ENCODE measurements around the gene ZSCAN20. TPM values are rescaled to one million over a fixed set of nuclear protein-coding genes. Genes with fewer than 3 reads are reported as not detected.
"Not testable (repeated sequence)": the region's sequence is repeated elsewhere in the genome, so short reads cannot be mapped to it uniquely, and the experiment has no call there.

ZSCAN20 gene
- total RNA-seq, 2 experiments from 2014 or later, result 1.5 to 2.2 TPM

DNA sequence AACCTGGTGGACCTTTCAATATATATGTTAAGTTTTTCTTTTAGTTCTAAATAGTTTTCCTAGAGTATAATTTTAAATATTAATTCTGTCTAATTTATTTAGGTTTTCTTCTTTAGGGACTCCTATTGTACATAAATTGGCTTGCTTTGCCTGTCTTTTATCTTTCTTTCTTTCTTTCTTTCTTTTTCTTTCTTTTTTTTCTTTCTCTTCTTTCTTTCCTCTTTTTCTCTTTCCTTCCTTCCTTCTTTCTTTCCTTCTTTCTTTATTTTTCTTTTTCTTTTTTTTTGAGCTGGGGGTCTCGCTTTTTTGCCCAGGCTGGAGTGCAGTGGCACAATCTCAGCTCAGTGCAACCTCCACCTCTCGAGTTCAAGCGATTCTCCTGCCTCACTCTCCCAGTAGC is 35.2 kb downstream of the ZSCAN20 start:
- CTCF ChIA-PET, result no interaction called here
- no peaks in the 10 kb centered on the region for H3K9me3 Mint-ChIP-seq
- DNase-seq, result no peak
- no peaks in the 10 kb centered on the region for H3K4me1 Mint-ChIP-seq
- POLR2A ChIA-PET, result no interaction called here
- peaks cover 1% of the 10 kb centered on the region for H3K27me3 Mint-ChIP-seq
- no peak overlapping the region for H3K4me3 Mint-ChIP-seq
- no peak overlapping the region for H3K27ac Mint-ChIP-seq
- H3K36me3 Mint-ChIP-seq (ENCODE audit: low read depth), result no peaks in the 10 kb centered on the region

DNA sequence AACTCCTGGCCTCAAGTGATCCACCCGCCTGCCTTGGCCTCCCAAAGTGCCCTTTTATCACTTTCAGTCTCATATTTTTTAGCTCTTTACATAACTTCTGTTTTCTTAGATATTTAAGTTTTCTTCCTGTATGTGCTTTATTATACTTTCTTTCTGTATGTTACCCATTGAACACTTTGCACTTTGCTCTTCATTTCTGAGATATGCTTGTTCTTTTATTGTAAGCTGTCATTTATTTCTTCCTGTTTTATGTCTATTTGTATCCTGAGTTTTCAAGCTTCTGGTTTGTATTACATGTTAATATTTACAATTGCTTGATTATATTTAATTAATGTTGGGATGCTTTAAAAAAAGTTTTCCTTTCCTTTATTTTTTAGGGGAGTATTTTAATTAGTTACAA is 35.7 kb downstream of the ZSCAN20 start:
- Mint-ChIP-seq H3K36me3 (ENCODE audit: low read depth) (no peaks in the 10 kb centered on the region), H3K27me3 (peaks cover 1% of the 10 kb centered on the region), H3K27ac (no peak overlapping the region), H3K4me3 (no peak overlapping the region), H3K9me3 (no peaks in the 10 kb centered on the region), H3K4me1 (no peaks in the 10 kb centered on the region)
- ChIA-PET POLR2A (interaction anchor here (0.6 kb wide), 1 partner anchor 96 kb away, joined by 3 read pairs; no protein-coding TSS in a partner anchor), CTCF (no interaction called here)
- DNase-seq, result no peak

DNA sequence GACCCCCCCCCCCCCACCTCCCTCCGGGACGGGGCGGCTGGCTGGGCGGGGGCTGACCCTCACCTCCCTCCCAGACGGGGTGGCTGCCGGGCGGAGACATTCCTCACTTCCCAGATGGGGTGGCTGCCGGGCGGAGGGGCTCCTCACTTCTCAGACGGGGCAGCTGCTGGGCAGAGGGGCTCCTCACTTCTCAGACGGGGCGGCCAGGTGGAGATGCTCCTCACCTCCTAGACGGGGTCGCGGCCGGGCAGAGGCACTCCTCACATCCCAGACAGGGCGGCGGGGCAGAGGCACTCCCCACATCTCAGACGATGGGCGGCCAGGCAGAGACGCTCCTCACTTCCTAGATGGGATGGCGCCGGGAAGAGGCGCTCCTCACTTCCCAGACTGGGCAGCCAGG is 36.8 kb downstream of the ZSCAN20 start:
- H3K27me3 Mint-ChIP-seq; H3K4me1 Mint-ChIP-seq; CTCF ChIA-PET; H3K9me3 Mint-ChIP-seq; DNase-seq; H3K36me3 Mint-ChIP-seq (ENCODE audit: low read depth); POLR2A ChIA-PET; H3K27ac Mint-ChIP-seq; H3K4me3 Mint-ChIP-seq: not testable (repeated sequence)

DNA sequence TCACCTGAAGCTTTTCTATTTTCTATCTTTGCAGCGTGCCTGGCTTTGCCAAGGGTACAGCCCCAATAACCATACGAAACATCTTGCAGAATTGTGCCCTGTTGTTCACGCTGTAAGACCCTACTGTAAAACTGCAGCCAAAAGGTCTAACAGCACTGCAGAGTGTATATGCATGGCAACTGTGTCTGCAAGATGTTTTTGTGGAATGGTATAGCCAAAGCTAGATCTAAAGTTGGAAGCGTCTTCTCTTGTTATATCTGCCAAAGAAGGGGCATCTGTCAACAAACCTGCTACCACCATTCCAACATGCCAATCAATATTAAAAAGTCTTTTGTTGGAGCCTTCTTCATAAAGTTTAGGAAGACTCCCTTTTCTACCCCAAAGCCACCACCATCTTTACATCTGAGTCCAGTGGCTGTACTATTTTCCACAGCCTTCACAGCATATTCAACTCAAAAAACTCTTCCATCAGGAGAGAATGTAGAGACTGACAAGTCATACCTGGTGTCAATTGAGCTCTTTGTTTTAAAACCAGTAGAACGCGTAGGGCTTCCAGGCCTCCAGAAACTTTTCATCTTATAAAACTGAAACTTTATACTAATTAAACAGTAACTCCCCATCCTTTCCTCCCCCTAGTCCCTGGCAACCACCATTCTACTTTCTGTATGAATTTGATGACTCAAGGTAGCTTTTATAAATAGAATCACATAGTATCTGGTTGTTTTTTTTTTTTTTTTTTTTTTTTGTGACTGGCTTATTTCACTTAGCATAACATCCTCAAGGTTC is 40.0 kb downstream of the ZSCAN20 start:
- H3K27ac Mint-ChIP-seq, result no peak overlapping the region
- DNase-seq, result no peak
- H3K27me3 Mint-ChIP-seq, result peaks cover 1% of the 10 kb centered on the region
- no peak overlapping the region for H3K4me3 Mint-ChIP-seq
- ChIA-PET CTCF (no interaction called here), POLR2A (no interaction called here)
- no peaks in the 10 kb centered on the region for H3K4me1 Mint-ChIP-seq
- no peaks in the 10 kb centered on the region for H3K9me3 Mint-ChIP-seq
- no peaks in the 10 kb centered on the region for H3K36me3 Mint-ChIP-seq (ENCODE audit: low read depth)

DNA sequence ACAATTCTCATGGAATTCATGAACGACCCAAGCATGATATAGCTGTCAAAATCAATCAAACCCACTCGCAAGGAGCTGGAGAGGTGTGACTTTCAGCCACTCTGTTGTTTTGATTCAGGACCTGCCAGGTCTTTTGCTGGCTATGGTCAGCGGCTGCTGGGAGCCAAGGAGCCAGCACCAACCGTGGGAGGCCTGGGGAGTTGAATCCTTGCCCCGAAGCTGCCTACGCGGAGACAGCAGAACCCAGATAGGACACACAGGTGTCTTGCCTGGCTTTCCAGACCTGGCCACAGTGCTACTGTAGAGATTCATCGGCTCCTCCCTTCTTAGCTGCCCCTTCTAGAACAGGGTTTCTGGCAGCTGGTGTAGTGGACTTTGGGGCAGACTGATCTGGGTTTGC is 42.7 kb downstream of the ZSCAN20 start:
- peaks cover 1% of the 10 kb centered on the region for H3K27me3 Mint-ChIP-seq
- no peaks in the 10 kb centered on the region for H3K36me3 Mint-ChIP-seq (ENCODE audit: low read depth)

DNA sequence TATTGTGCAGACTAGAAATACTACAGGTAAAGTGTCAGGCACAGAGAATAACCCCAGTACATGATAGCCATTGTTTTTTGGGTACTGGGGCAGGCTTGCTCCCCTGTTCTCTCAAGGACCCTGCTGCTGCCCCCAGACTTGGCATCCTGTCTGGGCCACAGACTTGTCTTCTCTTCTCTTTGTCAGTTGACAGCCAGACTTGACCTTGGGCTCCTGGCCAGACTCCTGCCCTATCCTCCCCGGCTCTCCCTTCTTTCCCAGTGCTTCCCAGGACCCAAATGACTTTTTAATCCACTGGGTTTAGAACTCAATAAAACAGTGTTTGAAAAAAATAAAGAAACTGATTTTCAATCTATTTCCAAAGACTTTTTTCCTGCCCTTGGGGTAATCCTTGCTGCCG is 43.2 kb downstream of the ZSCAN20 start:
- Mint-ChIP-seq H3K4me1 (no peaks in the 10 kb centered on the region), H3K27me3 (peaks cover 1% of the 10 kb centered on the region), H3K4me3 (no peak overlapping the region), H3K27ac (no peak overlapping the region), H3K36me3 (ENCODE audit: low read depth) (no peaks in the 10 kb centered on the region), H3K9me3 (no peaks in the 10 kb centered on the region)
- DNase-seq, result no peak
- ChIA-PET CTCF (no interaction called here), POLR2A (no interaction called here)

More for the DNA sequence above, 42.7 kb downstream of the ZSCAN20 start:
- ChIA-PET POLR2A (no interaction called here), CTCF (no interaction called here)
- H3K4me1 Mint-ChIP-seq, result no peaks in the 10 kb centered on the region
- H3K9me3 Mint-ChIP-seq, result no peaks in the 10 kb centered on the region
- no peak for DNase-seq
- no peak overlapping the region for H3K4me3 Mint-ChIP-seq
- H3K27ac Mint-ChIP-seq, result no peak overlapping the region

DNA sequence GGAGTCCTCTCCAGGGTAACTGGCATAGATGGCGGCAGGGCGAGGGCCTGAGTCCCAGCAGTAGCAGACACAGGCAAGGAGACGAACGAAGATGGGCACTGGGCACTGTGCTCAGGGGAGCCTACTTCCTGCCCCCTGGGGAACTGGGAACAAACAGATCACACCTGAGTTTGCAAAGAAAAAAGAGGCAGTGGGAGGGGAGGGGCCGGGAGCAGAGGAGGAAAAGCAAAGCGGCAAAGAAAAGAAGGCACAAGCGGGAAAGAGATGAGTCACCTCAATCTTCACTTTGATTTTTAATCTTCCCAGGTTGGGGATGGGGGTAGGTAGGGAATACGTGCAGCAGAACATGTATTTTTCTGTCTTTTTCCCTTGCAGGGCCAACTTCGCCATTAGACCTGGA is 44.0 kb downstream of the ZSCAN20 start:
- CTCF ChIA-PET, result no interaction called here
- no peak for DNase-seq

DNA sequence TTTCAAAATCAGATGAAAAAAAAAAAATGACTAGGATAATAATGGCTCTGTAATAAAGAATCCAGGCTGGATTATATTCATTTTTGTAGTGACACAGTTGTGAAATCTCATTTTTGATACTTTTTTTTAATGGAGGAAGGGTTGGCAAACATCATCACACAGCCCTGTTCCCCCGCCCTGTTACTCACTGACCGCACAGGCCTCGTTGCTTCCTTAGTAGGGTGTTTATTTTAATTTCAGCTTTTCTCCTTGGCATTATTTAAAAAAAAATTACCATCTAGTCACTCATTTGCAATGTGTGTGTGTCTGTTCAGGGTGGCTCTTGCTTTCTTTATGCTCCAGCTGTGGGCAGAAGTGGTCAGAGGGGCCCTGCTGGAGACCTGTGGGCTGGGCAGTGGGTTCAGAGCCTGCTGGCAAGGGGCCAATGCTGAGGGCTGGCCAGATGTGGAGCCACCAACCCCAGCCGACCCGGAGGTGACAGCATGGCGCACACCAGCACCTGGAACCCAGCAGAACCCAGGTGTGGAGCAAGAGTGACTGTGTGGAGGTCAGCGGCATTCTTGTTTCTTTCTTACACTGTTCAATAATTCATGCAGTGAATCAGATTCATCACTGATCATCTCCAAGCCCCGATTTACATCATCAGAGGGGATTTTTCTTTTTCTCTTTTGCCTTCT is 44.6 kb downstream of the ZSCAN20 start:
- Mint-ChIP-seq H3K27me3 (no peaks in the 10 kb centered on the region), H3K9me3 (no peaks in the 10 kb centered on the region), H3K36me3 (ENCODE audit: low read depth) (no peaks in the 10 kb centered on the region), H3K27ac (no peak overlapping the region), H3K4me1 (no peaks in the 10 kb centered on the region), H3K4me3 (no peak overlapping the region)
- CTCF ChIA-PET, result no interaction called here
- POLR2A ChIA-PET, result no interaction called here
- no peak for DNase-seq

More for the DNA sequence above, 44.0 kb downstream of the ZSCAN20 start:
- Mint-ChIP-seq H3K27ac (no peak overlapping the region), H3K4me3 (no peak overlapping the region), H3K9me3 (no peaks in the 10 kb centered on the region), H3K4me1 (no peaks in the 10 kb centered on the region), H3K36me3 (ENCODE audit: low read depth) (no peaks in the 10 kb centered on the region), H3K27me3 (peaks cover under 1% of the 10 kb centered on the region)
- POLR2A ChIA-PET, result no interaction called here

DNA sequence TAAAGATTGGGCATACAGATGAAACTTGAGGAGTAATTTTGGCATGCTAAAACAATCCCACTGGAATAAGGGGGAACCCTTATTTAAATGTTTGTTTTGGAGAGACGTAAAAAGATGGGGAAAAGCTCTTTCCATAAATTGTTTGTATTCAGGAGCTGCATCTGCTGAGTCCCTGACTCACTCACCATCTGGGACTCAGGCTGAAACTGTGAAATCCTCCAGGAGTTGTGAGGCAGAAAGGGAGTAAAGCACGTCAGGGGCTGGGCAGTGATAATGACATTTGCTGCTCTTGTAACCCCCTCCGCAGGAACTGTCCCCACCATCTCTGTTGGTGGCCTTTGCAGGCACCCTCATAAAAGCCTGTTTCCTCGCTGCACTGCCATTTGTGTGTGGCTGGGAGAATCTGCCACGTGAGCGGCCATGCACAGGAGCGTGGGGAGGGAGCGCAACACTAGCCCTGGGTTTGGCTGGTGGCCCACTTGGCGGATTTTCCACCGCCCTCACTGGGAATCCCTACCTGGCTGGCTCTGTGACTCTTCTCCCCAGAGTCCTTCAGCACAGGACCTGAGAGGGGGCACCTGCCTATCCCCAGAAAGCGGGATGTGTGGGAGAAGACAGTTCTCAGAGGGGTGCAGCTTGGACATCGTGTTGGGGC is 45.3 kb downstream of the ZSCAN20 start:
- ChIA-PET CTCF (no interaction called here), POLR2A (no interaction called here)
- H3K4me3 Mint-ChIP-seq, result no peak overlapping the region
- H3K27me3 Mint-ChIP-seq, result peaks cover under 1% of the 10 kb centered on the region
- DNase-seq, result no peak
- H3K4me1 Mint-ChIP-seq, result no peaks in the 10 kb centered on the region
- no peak overlapping the region for H3K27ac Mint-ChIP-seq
- H3K36me3 Mint-ChIP-seq (ENCODE audit: low read depth), result no peaks in the 10 kb centered on the region
- no peaks in the 10 kb centered on the region for H3K9me3 Mint-ChIP-seq

DNA sequence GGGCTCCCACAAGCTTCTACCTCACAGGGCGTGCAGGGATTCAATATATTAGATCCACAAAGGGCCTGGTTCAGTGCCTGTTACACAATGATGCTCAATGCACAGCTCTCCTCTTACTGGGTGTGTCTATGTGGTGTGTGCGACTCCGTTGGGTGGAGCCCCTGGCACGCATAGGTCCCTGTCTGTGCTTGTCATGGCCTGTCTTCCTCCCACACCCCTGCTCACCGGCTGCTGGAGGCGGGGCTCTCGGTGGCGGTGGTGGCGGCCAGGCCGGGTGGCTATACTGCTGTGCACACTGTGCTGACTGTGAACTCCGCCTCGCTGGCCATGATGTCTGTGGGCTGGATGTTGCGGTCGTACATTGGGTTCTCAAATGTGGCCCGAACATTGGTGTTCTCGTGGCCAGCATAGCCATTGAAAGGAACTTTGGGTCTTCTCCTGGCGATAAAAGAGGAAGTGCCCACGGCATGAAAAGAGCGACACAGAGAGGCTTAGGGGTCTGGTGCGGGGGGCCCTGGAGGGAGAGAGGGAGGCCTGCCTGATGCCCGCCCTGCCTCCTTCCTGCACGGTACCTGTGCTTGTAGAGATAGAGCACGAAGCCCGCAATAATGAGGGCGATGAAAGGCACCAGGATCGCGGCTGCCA is 46.9 kb downstream of the ZSCAN20 start:
- no peak overlapping the region for H3K27ac Mint-ChIP-seq
- H3K36me3 Mint-ChIP-seq (ENCODE audit: low read depth), result no peaks in the 10 kb centered on the region
- H3K4me1 Mint-ChIP-seq, result no peaks in the 10 kb centered on the region
- DNase-seq, result no peak
- H3K27me3 Mint-ChIP-seq, result peaks cover 7% of the 10 kb centered on the region
- no peaks in the 10 kb centered on the region for H3K9me3 Mint-ChIP-seq
- CTCF ChIA-PET, result no interaction called here
- no peak overlapping the region for H3K4me3 Mint-ChIP-seq
- POLR2A ChIA-PET, result no interaction called here

DNA sequence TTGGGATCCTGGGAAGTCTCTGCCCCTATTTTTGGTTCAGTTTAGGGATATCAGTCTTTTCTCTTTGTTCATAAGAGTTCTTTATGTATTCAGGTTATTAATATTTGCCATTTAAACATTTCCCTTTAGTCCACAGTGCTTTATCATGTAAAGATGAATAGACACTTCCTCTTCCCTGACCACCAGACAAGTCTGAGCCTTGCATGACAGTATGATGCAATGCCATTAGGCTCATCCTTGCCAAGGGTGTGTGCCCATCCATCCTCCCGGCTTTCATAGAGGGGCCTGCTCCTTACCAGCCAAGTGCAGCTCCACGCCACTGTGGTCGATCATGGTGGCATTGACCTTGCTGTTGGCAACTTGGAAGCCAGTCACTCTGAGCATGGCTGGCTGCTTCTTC is 52.1 kb downstream of the ZSCAN20 start:
- ChIA-PET POLR2A (no interaction called here), CTCF (no interaction called here)
- Mint-ChIP-seq H3K4me3 (no peak overlapping the region), H3K36me3 (ENCODE audit: low read depth) (no peaks in the 10 kb centered on the region), H3K27me3 (peaks cover 17% of the 10 kb centered on the region), H3K27ac (no peak overlapping the region), H3K9me3 (no peaks in the 10 kb centered on the region), H3K4me1 (no peaks in the 10 kb centered on the region)
- no peak for DNase-seq

DNA sequence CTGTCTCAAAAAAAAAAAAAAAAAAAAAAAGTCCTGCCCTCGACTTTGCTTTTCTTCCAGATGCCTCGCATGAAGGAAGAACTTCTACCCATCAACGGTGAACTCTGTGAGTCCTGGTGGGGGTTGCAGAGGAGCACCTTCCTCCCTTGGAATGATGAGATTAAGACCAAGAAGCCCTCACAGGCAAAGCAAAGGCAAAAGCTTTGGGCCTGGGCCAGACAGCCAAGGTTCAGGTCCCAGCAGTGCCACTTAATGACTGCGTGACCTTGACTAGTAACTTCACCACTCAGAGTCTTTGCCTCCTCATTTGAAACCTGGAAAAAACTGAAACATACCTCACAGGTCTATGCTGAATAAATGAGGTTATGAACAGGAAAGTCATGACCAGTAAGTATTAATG is 55.5 kb downstream of the ZSCAN20 start:
- Mint-ChIP-seq H3K9me3 (peaks cover 2% of the 10 kb centered on the region), H3K36me3 (ENCODE audit: low read depth) (no peaks in the 10 kb centered on the region), H3K27ac (no peak overlapping the region), H3K4me3 (no peak overlapping the region), H3K4me1 (no peaks in the 10 kb centered on the region), H3K27me3 (peaks cover 26% of the 10 kb centered on the region)
- no peak for DNase-seq
- POLR2A ChIA-PET, result no interaction called here
- CTCF ChIA-PET, result no interaction called here

DNA sequence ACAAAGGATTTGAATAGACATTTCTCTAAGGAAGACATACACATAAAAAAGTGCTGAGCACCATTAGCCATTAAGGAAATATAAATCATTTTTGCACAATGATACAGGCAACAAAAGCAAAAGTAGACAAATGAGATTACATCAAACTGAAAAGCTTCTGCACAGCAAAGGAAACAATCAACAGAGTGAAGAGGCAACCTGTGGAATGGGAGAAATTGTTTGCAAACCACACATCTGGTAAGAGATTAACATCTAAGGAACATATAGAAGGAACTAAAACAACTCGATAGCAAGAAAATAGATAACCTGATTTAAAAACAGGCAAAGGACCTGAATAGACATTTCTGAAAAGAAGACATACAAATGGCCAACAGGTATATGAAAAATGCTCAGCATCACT is 57.5 kb downstream of the ZSCAN20 start:
- Mint-ChIP-seq H3K27ac (no peak overlapping the region), H3K36me3 (ENCODE audit: low read depth) (no peaks in the 10 kb centered on the region), H3K9me3 (peaks cover 2% of the 10 kb centered on the region), H3K4me1 (no peaks in the 10 kb centered on the region), H3K27me3 (peaks cover 23% of the 10 kb centered on the region), H3K4me3 (no peak overlapping the region)
- POLR2A ChIA-PET, result no interaction called here
- CTCF ChIA-PET, result no interaction called here
- no peak for DNase-seq

Data from activated CD4-positive, alpha-beta T cell treated with anti-CD3 and anti-CD28 coated beads, Interleukin-2, amount 10 ng/mL, durations not matched to agents 7 days and 5 days (primary cell).